Trophoblast cell (in vitro differentiated cells and primary cell): Measurements from ENCODE around the gene MYRIP.
A peak's percentile ranks its signal among the peaks of the same experiment; 100 is the strongest.
"Not testable (repeated sequence)": the region's sequence is repeated elsewhere in the genome, so short reads cannot be mapped to it uniquely, and the experiment has no call there.

Experiments
- DNase-seq, 2 donors: peaks; one replicate each; pipeline ENCODE4 v3.0.0-alpha.2; 2016
- H2AFZ ChIP-seq: 2 replicates; pipeline ENCODE4 v1.6.1; 2013; ENCODE audit warnings: low read length, moderate library complexity, mild to moderate bottlenecking; ENCODE audit not compliant: insufficient read depth, poor library complexity
- H2AK5ac ChIP-seq: 2 replicates; pipeline ENCODE4 v1.6.1; 2013; ENCODE audit warnings: mild to moderate bottlenecking, low read length
- H2BK120ac ChIP-seq: 2 replicates; pipeline ENCODE4 v1.6.1; 2013; ENCODE audit warnings: low read length, mild to moderate bottlenecking, moderate library complexity; ENCODE audit not compliant: insufficient read depth, poor library complexity
- H2BK12ac ChIP-seq: 2 replicates; pipeline ENCODE4 v1.6.1; 2013; ENCODE audit warnings: mild to moderate bottlenecking, low read length, moderate library complexity
- H2BK5ac ChIP-seq: 2 replicates; pipeline ENCODE4 v1.6.1; 2013; ENCODE audit warnings: low read length, low read depth, moderate library complexity, mild to moderate bottlenecking; ENCODE audit not compliant: poor library complexity
- H3K14ac ChIP-seq: 2 replicates; pipeline ENCODE4 v1.6.1; 2013; ENCODE audit warnings: mild to moderate bottlenecking, low read length
- H3K18ac ChIP-seq: 2 replicates; pipeline ENCODE4 v1.6.1; 2013; ENCODE audit warnings: mild to moderate bottlenecking, low read length
- H3K23ac ChIP-seq: 2 replicates; pipeline ENCODE4 v1.6.1; 2013; ENCODE audit warnings: low read length
- H3K27ac ChIP-seq: 2 replicates; pipeline ENCODE4 v1.5.1; 2013; ENCODE audit warnings: low read depth, mild to moderate bottlenecking, inconsistent platforms, low read length, moderate library complexity
- H3K27me3 ChIP-seq: 2 replicates; pipeline ENCODE4 v1.6.1; 2013; ENCODE audit warnings: inconsistent platforms, mild to moderate bottlenecking, low read length, moderate library complexity; ENCODE audit not compliant: insufficient read depth
- H3K36me3 ChIP-seq, 2 experiments: 1 replicate in 1 of 2; 2 replicates in 1 of 2; pipeline ENCODE4 v1.6.1; 2013; ENCODE audit warnings: low read length in 2 of 2, mild to moderate bottlenecking in 2 of 2, moderate library complexity in 1 of 2; ENCODE audit not compliant: insufficient read depth in 2 of 2, control insufficient read depth in 1 of 2
- H3K4ac ChIP-seq: 2 replicates; pipeline ENCODE4 v1.6.1; 2013; ENCODE audit warnings: low read depth, mild to moderate bottlenecking, low read length, moderate library complexity
- H3K4me1 ChIP-seq, 2 experiments: 1 replicate in 1 of 2; 2 replicates in 1 of 2; pipeline ENCODE4 v1.6.1; 2013; ENCODE audit warnings: low read length in 2 of 2, mild to moderate bottlenecking in 2 of 2, moderate library complexity in 1 of 2; ENCODE audit not compliant: insufficient read depth in 2 of 2, control insufficient read depth in 1 of 2
- H3K4me2 ChIP-seq: 2 replicates; pipeline ENCODE4 v1.6.1; 2013; ENCODE audit warnings: inconsistent platforms, mild to moderate bottlenecking, low read length, moderate library complexity
- H3K4me3 ChIP-seq: 2 replicates; pipeline ENCODE4 v1.5.1; 2013; ENCODE audit warnings: mild to moderate bottlenecking, low read depth, low read length, inconsistent platforms
- H3K79me1 ChIP-seq: one replicate; pipeline ENCODE4 v1.6.1; 2013; ENCODE audit warnings: low read length
- H3K79me2 ChIP-seq: 2 replicates; pipeline ENCODE4 v1.6.1; 2013; ENCODE audit warnings: low read length, mild to moderate bottlenecking; ENCODE audit not compliant: control insufficient read depth, insufficient read depth, poor library complexity
- H3K9ac ChIP-seq: 2 replicates; pipeline ENCODE4 v1.6.1; 2013; ENCODE audit warnings: mild to moderate bottlenecking, low read length
- H3K9me3 ChIP-seq: 2 replicates; pipeline ENCODE4 v1.6.1; 2013; ENCODE audit warnings: low read depth, mild to moderate bottlenecking, control low read depth, inconsistent platforms, low read length; ENCODE audit not compliant: insufficient read depth
- H4K12ac ChIP-seq: 2 replicates; pipeline ENCODE4 v1.6.1; 2013; ENCODE audit warnings: low read depth, mild to moderate bottlenecking, low read length, moderate library complexity
- H4K8ac ChIP-seq: 2 replicates; pipeline ENCODE4 v1.6.1; 2013; ENCODE audit warnings: low read depth, mild to moderate bottlenecking, low read length, moderate library complexity
- H4K91ac ChIP-seq: one replicate; pipeline ENCODE4 v1.6.1; 2013; ENCODE audit warnings: low read depth, mild to moderate bottlenecking, low read length, moderate library complexity
- WGBS: extraction: QIAGEN DNeasy Blood & Tissue Kit; methylation state at CpG from one replicate; pipeline ENCODE4 v1.1.7; 2013; ENCODE audit warnings: missing lambda C conversion rate; ENCODE audit not compliant: insufficient read length, insufficient coverage; ENCODE audit errors: extremely low coverage; 5-methylcytosine and 5-hydroxymethylcytosine counted together

The MYRIP gene

DNA sequence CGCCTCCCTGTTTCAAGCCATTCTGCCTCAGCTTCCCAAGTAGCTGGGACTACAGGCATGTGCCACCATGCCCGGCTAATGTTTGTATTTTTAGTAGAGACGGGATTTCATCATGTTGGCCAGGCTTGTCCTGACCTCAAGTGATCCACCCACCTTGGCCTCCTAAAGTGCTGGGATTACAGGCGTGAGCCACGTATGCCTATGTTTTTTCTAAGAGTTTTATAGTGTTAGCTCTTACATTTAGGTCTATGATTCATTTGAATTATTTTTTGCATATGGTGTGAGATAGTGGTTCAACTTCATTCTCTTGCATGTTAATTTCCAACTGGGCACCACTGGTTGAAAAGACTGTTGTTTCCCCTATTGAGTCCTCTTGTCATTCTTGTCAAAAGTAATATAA lies 473.6 kb downstream of the MYRIP start:
- not testable (repeated sequence) for H3K9me3 ChIP-seq, H3K4me1 ChIP-seq, H4K8ac ChIP-seq, H3K9ac ChIP-seq, H2BK5ac ChIP-seq, H3K27me3 ChIP-seq, H3K79me1 ChIP-seq, H3K27ac ChIP-seq, H2AFZ ChIP-seq, H3K14ac ChIP-seq, DNase-seq, H2AK5ac ChIP-seq, H3K36me3 ChIP-seq, H3K4ac ChIP-seq, H2BK120ac ChIP-seq, H4K91ac ChIP-seq, H3K18ac ChIP-seq, H3K23ac ChIP-seq, H3K79me2 ChIP-seq, H4K12ac ChIP-seq, H3K4me3 ChIP-seq, H2BK12ac ChIP-seq, H3K4me2 ChIP-seq
- no CpG with 5 or more reads among the region's 5 CpGs for whole genome bisulfite sequencing

DNA sequence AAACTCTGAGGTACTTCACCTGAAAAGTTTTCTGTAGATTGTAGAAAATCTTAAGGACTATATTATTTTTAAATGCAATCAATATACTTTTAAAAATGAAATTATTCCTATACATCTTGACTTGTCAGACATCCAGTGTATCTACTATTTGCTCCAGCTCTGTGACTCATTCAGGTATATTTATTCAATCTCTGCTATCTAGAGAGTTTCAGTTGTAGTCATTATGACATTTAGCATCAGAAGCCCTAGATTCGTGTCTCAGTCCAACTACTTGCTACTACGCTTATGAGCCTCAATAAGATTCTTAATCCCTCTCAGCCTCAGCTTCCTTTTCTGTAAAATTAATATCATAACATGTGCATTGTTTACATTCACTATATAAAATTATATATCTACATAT lies 477.8 kb downstream of the MYRIP start:
- no peak overlapping the region for H3K4ac ChIP-seq
- no peak overlapping the region for H3K9ac ChIP-seq
- H2BK120ac ChIP-seq, result no peak overlapping the region
- H4K12ac ChIP-seq, result no peak overlapping the region
- H3K27me3 ChIP-seq, result no peaks in the 10 kb centered on the region
- no peak overlapping the region for H3K23ac ChIP-seq
- H3K79me1 ChIP-seq, result no peaks in the 10 kb centered on the region
- WGBS, result no CpG with 5 or more reads among the region's 2 CpGs
- no peak overlapping the region for H3K14ac ChIP-seq
- no peak overlapping the region for H2BK12ac ChIP-seq
- H2AK5ac ChIP-seq, result no peak overlapping the region
- H3K79me2 ChIP-seq, result no peaks in the 10 kb centered on the region
- no peak overlapping the region for H2BK5ac ChIP-seq
- H3K9me3 ChIP-seq, result no peaks in the 10 kb centered on the region
- no peaks in the 10 kb centered on the region for H3K36me3 ChIP-seq
- no peak overlapping the region for H2AFZ ChIP-seq
- H3K18ac ChIP-seq, result no peak overlapping the region
- H4K91ac ChIP-seq, result no peak overlapping the region
- H3K27ac ChIP-seq, result no peak overlapping the region
- no peak for DNase-seq
- H3K4me1 ChIP-seq, result no peaks in the 10 kb centered on the region
- H3K4me3 ChIP-seq, result no peak overlapping the region
- no peak overlapping the region for H3K4me2 ChIP-seq
- H4K8ac ChIP-seq, result no peak overlapping the region

DNA sequence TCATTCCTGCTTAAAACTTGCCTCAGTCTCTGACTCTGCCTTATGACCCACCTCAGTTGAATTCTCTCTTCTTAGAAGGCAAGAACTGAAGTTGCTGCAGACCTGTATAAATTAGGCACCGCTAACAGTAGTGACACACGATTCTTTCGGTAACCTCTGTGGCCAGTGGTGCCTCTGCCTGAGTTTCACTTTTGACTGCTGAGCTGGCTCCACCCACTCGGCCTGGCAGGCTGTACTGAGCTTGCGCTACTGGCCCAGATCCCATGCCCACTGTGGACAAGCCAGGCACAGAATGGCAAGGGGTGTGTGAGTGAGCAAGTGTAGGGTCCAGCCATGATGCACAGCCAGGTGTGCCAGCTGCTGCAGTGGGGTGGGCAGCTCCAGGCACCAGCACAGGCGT lies 481.0 kb downstream of the MYRIP start:
- no peak overlapping the region for H3K4ac ChIP-seq
- no peaks in the 10 kb centered on the region for H3K27me3 ChIP-seq
- H3K4me2 ChIP-seq, result no peak overlapping the region
- no peak for DNase-seq
- H3K36me3 ChIP-seq, result no peaks in the 10 kb centered on the region
- H3K4me1 ChIP-seq, result no peaks in the 10 kb centered on the region
- H3K9ac ChIP-seq, result no peak overlapping the region
- H3K14ac ChIP-seq, result no peak overlapping the region
- no peak overlapping the region for H4K91ac ChIP-seq
- no CpG with 5 or more reads among the region's 6 CpGs for WGBS
- no peak overlapping the region for H2AFZ ChIP-seq
- H3K79me1 ChIP-seq, result no peaks in the 10 kb centered on the region
- H4K12ac ChIP-seq, result no peak overlapping the region
- H3K79me2 ChIP-seq, result no peaks in the 10 kb centered on the region
- no peaks in the 10 kb centered on the region for H3K9me3 ChIP-seq
- H3K18ac ChIP-seq, result no peak overlapping the region
- no peak overlapping the region for H3K23ac ChIP-seq
- H2BK120ac ChIP-seq, result no peak overlapping the region
- H2BK12ac ChIP-seq, result no peak overlapping the region
- H4K8ac ChIP-seq, result no peak overlapping the region
- H2AK5ac ChIP-seq, result no peak overlapping the region
- H3K4me3 ChIP-seq, result peak overlapping the region; percentile 45
- H3K27ac ChIP-seq, result no peak overlapping the region
- no peak overlapping the region for H2BK5ac ChIP-seq

DNA sequence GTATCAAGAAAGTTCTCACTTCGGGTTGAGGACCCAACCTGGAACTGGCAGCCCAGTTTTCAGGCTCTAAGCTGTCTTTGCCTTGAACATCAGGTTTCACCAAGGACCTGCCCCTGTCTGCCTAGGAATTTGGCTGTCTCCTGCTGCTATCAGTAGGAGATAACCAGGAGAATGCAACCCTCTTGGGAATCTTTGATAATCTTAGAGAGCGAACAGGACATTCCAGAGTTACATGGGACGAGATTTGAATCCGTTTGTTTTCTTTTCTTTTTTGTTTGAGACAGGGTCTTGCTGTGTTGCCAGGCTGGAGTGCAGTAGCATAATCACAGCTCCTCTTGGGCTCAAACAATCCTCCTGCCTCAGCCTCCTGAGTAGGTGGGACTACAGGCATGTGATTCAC lies 482.1 kb downstream of the MYRIP start:
- Histone ChIP-seq H3K18ac (no peak overlapping the region), H3K79me1 (no peaks in the 10 kb centered on the region), H3K79me2 (no peaks in the 10 kb centered on the region), H2AK5ac (no peak overlapping the region), H3K4ac (no peak overlapping the region), H2BK12ac (no peak overlapping the region), H3K27me3 (no peaks in the 10 kb centered on the region), H2BK5ac (no peak overlapping the region), H3K4me1 (no peaks in the 10 kb centered on the region), H3K9me3 (no peaks in the 10 kb centered on the region), H3K4me3 (no peak overlapping the region), H3K14ac (no peak overlapping the region), H3K9ac (no peak overlapping the region), H4K8ac (no peak overlapping the region), H4K91ac (no peak overlapping the region), H3K36me3 (no peaks in the 10 kb centered on the region), H3K4me2 (no peak overlapping the region), H3K23ac (no peak overlapping the region), H4K12ac (no peak overlapping the region), H2BK120ac (no peak overlapping the region), H2AFZ (no peak overlapping the region), H3K27ac (no peak overlapping the region)
- no CpG with 5 or more reads among the region's 4 CpGs for WGBS
- DNase-seq, result peak in 1 of 2 donors; percentile 50
